GM19023 (cell line): ENCODE data around the gene ISL1.

Source experiments
- ATAC-seq: cut with Tn5 transposase; IDR thresholded peaks from one replicate; pipeline ENCODE4 v1.9.1; 2021; ENCODE audit warnings: mild to moderate bottlenecking, moderate library complexity; ENCODE audit not compliant: unreplicated experiment

The ISL1 gene

GRCh38 chr5:51386916-51387883 is 4.0 kb downstream of the ISL1 start:
- ATAC-seq, result no peak

- ATAC-seq, result no peak
Observed at GRCh38 chr5:51387884-51388275, 4.6 kb downstream of the ISL1 start.

- no peak for ATAC-seq
Observed at GRCh38 chr5:51388488-51389287, 5.4 kb downstream of the ISL1 start.

- no peak for ATAC-seq
Observed at GRCh38 chr5:51389288-51389576, 6.0 kb downstream of the ISL1 start.

- no peak for ATAC-seq
Observed at GRCh38 chr5:51389577-51390463, 6.6 kb downstream of the ISL1 start.

- no peak for ATAC-seq
Observed at GRCh38 chr5:51391175-51391574, 7.9 kb downstream of the ISL1 start.

GRCh38 chr5:51392689-51393199 is 9.5 kb downstream of the ISL1 start:
- no peak for ATAC-seq

- ATAC-seq, result no peak
Observed at GRCh38 chr5:51394609-51395008, 11.4 kb downstream of the ISL1 start.

GRCh38 chr5:51395245-51395644 is 12.0 kb downstream of the ISL1 start:
- ATAC-seq, result no peak

GRCh38 chr5:51395666-51396356 is 12.6 kb downstream of the ISL1 start:
- ATAC-seq, result no peak

- no peak for ATAC-seq
Observed at GRCh38 chr5:51396797-51397196, 13.5 kb downstream of the ISL1 start.

- ATAC-seq, result no peak
Observed at GRCh38 chr5:51397996-51398395, 14.7 kb downstream of the ISL1 start.

- no peak for ATAC-seq
Observed at GRCh38 chr5:51398875-51399642, 15.8 kb downstream of the ISL1 start.

- no peak for ATAC-seq
Observed at GRCh38 chr5:51399643-51400006, 16.4 kb downstream of the ISL1 start.

GRCh38 chr5:51404255-51404654 is 21.0 kb downstream of the ISL1 start:
- no peak for ATAC-seq

GRCh38 chr5:51411921-51412325 is 28.7 kb downstream of the ISL1 start:
- ATAC-seq, result no peak

- ATAC-seq, result no peak
Observed at GRCh38 chr5:51414516-51414915, 31.3 kb downstream of the ISL1 start.

GRCh38 chr5:51416149-51416548 is 32.9 kb downstream of the ISL1 start:
- ATAC-seq, result no peak

- ATAC-seq, result no peak
Observed at GRCh38 chr5:51433052-51433710, 49.9 kb downstream of the ISL1 start.
